Inflammatory macrophage (primary cell): ENCODE data around the gene MON1A.
A peak's percentile ranks its signal among the peaks of the same experiment; 100 is the strongest.
"Not testable (repeated sequence)": the region's sequence is repeated elsewhere in the genome, so short reads cannot be mapped to it uniquely, and the experiment has no call there.

ENCODE experiments used
- DNase-seq, 2 donors: peaks; one replicate each; pipeline ENCODE4 v3.0.0-alpha.2; 2020 to 2022

Gene MON1A

DNA sequence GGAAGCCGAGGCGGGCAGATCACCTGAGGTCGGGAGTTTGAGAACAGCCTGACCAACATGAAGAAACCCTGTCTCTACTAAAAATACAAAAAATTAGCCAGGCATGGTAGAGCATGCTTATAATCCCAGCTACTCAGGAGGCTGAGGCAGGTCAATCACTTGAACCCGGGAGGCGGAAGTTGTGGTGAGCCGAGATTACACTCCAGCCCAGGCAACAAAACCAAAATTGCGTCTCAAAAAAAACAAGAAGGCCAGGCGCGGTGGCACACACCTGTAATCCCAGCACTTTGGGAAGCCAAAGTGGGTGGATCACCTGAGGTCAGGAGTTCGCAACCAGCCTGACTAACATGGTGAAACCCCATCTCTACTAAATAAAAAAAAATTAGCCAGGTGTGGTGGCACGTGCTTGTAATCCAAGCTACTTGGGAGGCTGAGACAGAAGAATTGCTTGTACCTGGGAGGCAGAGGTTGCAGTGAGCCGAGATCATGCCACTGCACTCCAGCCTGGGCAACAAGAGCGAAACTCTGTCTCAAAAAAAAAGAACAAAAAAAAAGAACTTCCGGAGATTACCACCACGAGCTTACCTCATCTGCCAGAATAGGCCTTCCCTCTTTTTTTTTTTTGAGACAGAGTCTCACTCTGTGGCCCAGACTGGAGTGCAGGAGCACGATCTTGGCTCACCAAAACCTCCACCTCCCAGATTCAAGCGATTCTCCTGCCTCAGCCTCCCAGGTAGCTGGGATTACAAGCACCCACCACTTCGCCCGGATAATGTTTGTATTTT is 11.6 kb downstream of the MON1A start:
- peak; percentile 49 to 66 for DNase-seq

- DNase-seq = no peak
Measured at GRCh38 chr3:49916686-49917085, 12.9 kb downstream of the MON1A start.

DNA sequence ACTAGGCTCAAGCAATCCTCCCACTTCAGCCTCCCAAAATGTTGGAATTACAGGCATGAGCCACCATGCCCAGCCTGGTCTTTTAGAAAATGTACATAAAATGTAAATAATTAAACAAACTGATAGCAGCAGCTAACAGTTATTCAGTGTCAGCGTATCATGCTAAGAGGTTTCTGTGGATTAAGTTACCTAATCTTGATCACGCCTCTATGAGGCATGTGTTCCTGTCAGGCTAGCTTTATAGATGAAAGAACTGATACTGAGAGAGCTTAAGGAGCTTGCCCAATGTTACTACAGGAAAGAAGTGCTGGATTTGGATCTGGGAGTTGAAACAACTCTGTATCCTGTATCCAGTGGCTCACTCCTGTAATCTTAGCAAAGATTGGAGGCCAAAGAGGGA is 14.7 kb downstream of the MON1A start:
- peak; percentile 12 to 45 for DNase-seq

DNA sequence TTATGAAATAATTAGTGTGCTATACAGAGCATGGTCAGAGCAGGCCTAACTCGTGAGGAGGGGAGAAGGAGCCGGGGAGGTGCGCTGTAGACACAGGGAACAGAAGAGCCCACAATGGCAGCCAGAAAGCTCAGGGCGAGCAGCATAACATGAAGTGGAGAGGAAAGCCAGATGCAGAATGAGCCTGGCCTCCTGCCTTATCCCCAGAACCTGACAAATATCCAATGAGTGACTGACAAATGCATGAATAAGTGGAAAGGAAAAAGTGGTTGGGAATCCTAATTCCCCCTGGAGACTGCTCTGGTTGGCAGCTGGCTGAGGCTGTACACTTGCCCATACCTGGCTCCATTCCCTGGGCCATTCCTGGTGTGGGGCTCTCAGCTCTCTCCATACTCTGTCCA is 16.7 kb downstream of the MON1A start:
- no peak for DNase-seq

DNA sequence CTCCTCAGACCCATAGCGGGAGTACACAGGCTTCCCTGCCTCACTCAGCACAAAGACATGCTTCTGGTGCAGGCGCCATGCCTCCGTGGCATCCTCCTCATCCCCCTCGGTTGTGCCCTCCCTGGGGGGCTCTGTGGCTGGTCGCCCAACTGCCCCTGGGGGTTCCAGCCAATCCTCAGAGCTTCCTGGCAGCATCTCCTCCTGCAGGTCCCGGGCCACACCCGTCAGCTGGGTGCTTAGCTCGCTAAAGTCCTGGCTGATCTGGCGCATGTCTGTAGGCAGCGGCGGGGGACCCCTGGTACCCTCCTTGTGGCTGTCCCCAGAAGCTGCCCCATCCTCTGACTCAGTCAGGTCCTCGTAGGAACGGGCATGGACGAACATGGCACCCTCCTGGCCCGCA is 18.0 kb downstream of the MON1A start:
- no peak for DNase-seq

- no peak for DNase-seq
Measured at GRCh38 chr3:49911124-49911420, 18.5 kb downstream of the MON1A start.

GRCh38 chr3:49910409-49911123 is 19.0 kb downstream of the MON1A start:
- no peak for DNase-seq

DNA sequence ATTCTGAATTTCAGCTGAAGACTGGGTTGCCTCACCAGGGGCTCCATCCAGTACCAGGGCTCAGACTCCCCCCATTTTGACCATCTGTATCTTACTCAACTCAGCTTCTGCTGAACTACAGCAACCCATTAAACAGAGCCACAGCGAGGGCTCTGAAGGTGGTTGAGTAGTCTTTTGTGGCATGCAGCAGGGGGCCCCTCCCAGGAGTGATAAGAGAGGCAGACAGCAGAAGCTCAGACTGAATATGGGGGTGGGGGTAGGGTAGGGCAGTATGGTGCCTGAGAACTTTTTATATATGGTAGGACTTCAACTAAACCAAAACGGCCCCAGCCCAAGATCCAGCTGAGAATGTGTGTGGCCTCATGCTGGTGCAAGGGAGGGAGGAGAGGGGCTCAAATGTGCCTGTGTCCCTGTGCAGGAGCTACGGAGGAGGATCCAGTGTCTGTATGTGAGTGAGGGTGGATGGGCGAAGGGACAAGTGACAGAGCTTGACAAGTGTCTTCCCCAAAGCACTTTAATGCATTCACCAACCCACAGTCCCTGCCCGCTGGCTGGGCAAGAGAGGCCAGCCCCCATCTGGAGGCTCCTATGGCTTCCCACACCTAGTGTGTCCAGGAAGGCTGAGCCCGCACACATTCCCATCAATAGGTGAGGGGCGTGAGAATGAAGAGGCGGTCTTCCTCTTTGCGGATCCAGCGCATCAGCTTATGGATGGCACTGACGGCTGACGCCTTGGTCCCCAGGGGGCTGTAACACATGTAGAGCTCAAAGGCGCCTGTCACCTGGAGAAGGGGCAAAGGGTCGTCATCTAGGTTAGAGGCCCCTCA is 21.0 kb downstream of the MON1A start:
- DNase-seq = no peak

DNA sequence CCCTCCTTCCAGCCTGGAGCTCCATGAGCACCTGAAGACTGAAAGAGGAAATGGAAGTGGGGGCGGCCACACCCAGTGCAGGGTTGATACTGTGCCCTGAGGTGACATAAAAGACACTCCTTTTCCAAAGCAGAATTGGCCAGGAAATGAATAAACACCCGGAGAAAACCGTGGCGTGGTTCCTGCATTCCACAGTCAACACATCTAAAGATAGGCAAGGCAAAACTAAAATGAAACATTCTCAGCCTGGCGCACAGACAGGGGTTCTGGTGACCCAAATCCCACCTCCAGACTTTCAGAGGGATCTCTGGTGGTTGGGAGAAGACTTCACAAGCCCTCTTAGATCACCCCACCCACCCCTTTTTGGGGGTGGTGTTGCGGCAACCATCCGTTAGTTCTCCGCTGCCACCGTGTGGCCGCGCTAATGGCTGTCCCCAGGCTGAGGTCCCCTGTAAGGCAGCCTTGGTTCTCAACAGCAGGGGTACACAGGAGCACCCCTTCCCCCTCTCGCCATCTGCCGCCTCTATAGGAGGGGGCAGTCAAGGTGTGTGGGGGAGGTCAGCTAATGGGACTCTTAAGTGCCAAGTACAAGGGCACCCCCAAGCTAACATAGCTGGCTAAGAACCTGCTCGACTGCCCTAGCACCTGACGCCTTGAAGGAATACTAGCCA is 23.4 kb downstream of the MON1A start:
- peak; percentile 59 to 74 for DNase-seq

GRCh38 chr3:49904448-49904847 is 25.2 kb downstream of the MON1A start:
- not testable (repeated sequence) for DNase-seq

- DNase-seq = peak; percentile 30 to 53
Measured at GRCh38 chr3:49903451-49904424, 25.9 kb downstream of the MON1A start, which contains the start of gene MST1R. MST1R (minus strand) TSS chr3:49903873; CDS start chr3:49903609, 264 bp downstream.

GRCh38 chr3:49902511-49903345 is 26.9 kb downstream of the MON1A start:
- no peak for DNase-seq

- DNase-seq = no peak
Measured at GRCh38 chr3:49901366-49902339, 28.0 kb downstream of the MON1A start.

- DNase-seq = no peak
Measured at GRCh38 chr3:49900491-49901153, 29.0 kb downstream of the MON1A start.

GRCh38 chr3:49899815-49900214 is 29.8 kb downstream of the MON1A start:
- no peak for DNase-seq

DNA sequence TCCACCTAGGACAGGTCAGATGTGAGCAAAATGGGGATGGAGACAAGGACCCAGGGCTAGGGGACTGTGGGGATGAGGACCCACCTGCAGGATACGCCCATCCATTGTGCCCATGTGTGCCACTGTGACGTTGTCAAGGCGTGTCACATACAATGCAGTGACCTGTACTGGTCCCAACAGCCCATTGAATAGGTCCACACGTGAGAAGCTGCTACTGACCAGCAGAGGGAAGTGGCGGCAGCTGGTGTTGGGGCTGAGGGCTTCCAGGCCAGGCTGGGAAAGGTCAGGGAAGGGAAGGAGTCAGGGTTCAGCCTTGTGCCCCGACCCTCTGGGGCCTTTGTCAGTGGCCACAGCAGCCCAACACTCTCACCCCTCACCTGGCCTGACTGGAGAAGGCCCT is 30.6 kb downstream of the MON1A start:
- DNase-seq = no peak

DNA sequence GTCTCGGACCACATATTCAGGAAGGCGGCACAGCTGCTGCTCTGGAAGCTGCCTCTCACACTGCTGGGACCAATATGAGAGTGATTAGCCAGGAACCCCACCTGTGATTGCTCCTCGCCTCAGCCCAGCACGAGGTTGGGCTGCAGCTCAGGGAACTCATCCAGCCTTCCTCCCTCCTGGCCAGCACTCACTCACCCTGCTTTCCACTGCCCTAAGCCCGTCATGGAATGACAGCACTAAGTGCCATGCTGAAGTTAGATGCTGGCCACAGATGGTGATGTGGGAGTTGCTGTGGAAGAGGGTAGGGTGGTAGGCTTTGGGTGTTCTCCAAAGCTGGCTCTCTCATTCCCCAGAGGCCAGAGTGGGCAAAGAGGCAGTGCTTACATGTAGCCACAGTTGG is 33.3 kb downstream of the MON1A start:
- DNase-seq = no peak

DNA sequence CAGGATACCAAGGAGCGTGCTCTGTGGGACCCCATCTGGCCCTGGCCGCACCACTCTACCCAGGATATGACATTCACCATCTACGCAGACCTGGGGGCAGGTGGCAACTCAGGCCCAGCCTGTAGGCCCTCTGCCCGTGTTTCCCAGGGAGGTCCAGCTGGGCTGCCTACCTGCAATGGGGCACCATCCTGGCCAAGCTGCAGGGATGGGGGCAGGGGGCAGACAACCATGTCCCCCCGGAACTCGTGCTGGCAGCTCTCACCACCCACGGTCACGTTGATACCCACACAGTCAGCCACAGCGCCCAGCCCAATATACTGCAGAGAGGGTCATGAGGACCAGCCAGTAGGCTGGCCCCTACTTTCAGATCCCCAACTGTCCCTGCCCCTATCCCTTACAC is 33.8 kb downstream of the MON1A start:
- no peak for DNase-seq

DNA sequence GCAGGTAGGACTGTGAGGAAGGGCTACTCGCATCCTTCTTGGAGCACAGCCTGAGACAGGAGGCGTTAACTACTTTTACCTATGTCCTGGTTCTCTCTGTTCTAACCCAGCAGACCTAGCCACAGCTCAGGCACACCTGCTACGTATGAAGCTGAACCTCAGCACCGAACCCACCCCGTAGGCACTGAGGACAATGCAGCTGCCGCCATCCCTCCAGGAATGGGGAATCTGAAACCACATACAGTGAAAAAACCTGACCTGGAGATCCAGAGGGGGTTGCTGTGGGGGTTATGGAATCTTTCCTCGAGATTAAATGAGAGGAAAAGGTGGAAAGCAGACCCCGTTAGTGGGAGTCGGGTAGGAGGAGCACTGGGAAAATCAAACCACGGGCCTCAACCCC is 40.3 kb downstream of the MON1A start:
- no peak for DNase-seq
